HG03095 (cell line): Measurements from ENCODE around the gene EFEMP1.

Experiments
- ATAC-seq: cut with Tn5 transposase; IDR thresholded peaks from one replicate; pipeline ENCODE4 v1.9.1; 2021; ENCODE audit warnings: moderate library complexity; ENCODE audit not compliant: unreplicated experiment

The EFEMP1 gene, protein sequence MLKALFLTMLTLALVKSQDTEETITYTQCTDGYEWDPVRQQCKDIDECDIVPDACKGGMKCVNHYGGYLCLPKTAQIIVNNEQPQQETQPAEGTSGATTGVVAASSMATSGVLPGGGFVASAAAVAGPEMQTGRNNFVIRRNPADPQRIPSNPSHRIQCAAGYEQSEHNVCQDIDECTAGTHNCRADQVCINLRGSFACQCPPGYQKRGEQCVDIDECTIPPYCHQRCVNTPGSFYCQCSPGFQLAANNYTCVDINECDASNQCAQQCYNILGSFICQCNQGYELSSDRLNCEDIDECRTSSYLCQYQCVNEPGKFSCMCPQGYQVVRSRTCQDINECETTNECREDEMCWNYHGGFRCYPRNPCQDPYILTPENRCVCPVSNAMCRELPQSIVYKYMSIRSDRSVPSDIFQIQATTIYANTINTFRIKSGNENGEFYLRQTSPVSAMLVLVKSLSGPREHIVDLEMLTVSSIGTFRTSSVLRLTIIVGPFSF

DNA sequence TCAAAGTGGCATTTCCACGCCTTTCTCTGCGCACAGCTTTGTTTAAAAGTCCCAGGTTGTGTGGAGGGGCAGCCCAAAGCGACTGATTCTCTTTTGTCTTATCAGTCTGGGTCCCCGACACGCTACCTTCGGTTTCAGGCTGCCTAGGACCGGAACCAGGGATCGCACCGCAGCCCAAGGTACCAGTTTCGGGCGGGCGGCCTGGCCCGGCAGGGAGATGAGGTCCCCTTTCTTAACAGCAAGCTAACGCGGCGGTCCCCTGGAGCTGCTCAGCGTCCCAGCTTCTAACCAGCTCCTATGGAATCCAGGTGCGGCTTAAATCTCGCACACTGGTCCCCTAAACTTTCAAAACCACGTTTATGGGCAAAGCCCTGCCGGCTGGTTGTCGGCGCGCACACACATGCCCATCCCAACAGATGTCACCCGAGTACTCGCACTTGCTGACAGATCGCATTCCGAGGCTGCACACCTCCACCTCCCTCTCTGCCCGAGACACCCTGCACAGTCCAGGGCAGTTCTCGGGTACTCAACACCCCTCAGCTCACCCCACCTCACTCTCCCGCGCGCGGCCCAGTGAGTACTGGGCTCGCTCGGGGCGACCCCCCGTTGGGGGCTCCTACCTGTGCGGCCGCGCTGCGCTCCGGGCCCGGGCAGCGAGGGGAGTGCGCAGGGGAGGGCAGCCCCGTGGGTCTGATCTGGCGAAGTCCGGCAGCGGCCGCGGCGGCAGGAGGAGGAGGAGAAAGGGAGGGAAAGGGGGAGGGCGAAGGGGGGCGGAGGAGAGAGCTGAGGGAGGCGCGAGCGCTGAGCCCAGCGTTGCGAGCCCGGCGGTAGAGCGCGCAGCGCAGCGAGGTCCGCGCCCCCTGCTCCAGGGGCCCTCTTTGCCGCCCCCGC, at the start of gene EFEMP1:
TSS of gene EFEMP1 (minus strand) at position 692 of the 891 bp plus-strand sequence. CDS start 1,342 bp downstream, outside the sequence.
- no peak for ATAC-seq

DNA sequence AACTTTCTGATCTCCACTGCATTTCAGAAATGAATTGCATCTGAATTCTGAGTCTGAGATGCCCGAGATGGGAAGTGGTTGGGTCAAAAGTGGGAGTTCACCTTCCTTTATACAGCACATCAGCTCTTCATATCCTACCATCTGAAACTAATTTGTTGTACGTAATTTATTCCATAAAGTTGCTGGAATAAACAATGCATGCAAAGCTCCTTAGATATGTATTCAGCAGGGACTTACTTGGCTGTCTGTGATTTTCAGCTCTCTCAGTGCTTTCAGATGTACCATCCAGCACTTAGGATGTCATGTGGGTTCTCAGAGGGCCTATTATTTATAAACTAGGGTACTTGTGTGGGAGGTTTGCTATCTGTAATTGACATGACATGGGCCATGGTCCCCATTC, 46.9 kb upstream of the EFEMP1 start:
- no peak for ATAC-seq

DNA sequence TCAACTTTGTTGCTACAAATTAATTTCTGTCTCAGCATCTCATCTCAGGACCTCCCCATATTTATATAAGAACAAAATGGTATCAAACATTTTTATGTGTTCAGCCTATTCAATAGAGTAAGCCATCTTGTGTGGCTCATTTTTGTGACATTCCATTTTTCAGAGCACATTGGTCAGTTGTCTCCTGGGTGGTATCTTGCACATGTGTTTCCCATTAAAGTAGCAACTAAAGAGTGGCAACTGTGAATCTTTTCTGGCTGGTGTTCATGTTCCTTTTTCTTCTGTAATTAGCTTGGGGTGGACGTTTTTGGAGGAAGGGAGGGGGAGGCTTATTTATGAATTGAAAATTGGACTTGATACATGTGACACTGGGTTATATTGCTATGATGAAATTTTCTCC, 45.4 kb upstream of the EFEMP1 start:
- ATAC-seq, result no peak

DNA sequence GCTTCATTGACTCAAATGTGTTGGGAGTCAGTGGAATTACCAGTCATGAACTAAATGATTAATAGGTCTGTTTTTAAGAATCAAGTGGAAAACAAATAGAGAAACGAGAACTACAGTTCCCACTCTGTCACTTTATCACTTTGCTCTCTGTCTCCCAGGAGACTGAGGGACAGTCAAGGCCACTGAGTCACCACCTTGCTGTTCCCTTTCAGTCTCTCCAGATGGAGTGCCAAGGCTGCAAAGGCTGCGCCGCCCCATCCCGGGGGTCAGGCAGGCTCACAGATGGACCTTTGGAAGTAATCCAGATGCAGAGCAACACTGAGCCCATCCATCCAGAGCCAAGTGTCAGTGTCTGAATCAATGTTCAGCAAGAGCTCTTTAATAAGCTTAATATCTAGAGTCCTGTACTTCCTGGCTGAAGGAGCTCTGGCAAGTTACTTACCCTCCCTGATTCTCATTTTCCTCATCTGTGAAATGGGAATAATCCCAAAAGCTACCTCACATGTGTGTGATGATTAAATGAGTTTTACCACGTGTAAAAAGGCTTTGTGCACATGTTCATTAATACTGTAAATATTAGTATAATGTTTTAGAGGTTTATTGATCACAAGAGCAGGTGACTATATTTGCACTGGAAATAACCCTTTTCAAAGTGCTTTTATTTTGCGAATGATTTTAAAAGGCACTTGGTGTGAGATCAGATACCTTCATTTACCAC, 43.0 kb upstream of the EFEMP1 start:
- ATAC-seq, result no peak

DNA sequence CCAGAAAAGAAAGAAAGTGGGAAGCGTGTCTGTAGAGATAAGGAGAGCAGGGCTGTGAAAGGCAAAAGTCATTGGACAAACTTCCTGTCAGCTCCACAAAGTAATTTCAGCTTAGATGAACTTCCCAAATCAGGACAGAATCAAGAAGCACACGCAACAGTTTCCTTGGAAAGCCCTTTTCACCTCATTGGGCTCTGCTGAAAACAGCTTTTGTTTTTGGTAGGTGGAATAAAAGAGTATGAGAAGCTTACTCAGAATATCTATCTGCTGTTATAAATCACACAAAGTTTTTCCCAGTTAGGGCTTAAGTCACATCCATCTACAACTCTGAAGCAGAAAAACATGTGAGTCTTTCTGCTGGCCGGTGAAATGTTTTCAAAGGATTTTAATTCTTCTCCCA, 42.4 kb upstream of the EFEMP1 start:
- ATAC-seq, result no peak

DNA sequence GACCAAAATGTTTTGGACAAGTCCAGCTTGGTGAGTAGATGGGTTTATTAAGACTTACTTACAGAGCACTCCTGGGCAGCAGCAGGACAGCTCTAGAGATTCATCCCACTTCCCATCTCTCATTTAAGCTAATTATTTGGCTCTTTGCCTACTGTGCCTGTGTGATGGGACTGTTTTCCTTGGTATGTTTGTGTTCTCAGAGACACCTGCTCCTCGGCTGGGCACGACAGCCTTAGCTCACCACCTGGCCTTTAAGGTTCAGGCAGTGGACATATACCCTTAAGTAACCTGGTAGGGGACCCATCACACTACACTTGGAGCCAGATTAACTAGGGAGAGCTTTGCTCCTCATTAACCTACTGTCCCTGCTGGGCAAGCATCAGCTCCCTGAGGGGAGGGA, 41.7 kb upstream of the EFEMP1 start:
- no peak for ATAC-seq

DNA sequence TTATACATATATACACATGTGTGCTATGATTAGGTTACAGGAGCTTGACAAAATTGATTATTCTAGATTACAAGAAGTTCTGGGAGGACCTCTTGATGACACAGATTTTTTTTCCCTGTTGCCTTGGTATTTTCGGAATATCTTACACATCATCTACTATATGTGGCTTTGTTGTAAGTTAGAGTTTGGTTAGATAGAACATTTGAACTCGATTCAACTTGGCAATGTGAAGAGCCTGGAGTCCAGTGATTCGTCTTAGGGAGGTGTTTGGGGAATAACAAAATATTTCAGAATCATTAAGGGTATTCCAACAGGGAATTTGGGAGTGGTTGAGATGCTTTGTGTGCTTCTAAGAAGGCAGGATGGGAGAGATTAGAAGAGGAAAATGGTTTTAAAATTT, 39.3 kb upstream of the EFEMP1 start:
- no peak for ATAC-seq

DNA sequence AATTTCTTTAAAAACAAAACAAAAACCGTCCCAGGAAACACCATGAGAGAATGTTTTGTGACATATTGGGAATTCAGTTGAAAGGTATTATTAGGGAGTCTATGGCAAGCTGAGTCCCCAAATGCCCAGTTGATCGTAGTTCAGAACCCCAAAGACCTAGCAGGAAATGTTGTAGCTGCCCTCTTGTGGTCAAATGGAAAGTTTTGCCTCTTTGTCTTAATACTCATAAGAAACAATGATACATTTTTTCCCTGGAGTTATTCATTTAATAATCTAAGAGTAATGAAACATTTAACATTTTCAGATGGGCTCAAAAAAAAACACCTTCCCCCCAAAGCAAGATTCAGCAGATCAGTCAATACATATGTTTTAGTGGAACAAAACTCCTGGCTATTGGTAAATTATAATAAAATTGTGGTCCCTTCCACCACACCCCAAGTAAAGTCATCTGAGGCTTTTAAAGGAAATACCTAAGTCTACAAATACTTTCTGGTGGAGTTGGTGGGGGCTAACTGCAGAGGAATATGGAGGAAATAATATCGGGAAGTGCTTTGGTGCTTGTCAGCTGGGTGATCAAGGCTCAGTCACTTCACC, 37.8 kb upstream of the EFEMP1 start:
- no peak for ATAC-seq

DNA sequence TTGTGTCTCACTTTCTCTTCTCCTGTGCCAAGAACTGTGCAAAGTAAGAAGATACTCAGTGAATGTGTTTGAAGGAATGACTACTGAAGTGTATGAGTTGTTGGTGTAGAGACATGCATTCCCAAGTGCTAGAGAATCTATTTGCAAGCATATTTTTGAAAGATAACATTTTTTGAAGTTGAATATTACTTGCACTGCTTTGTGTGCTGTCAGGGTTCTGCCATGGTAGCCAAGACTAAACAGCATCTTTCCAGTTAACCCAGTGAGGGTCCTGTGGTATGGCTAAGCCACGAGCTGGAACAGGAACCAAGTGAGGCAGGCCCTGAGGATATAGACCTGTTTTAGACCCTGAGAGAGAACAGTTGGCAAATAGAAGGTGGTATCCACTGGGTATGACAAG, 35.2 kb upstream of the EFEMP1 start:
- ATAC-seq, result no peak

DNA sequence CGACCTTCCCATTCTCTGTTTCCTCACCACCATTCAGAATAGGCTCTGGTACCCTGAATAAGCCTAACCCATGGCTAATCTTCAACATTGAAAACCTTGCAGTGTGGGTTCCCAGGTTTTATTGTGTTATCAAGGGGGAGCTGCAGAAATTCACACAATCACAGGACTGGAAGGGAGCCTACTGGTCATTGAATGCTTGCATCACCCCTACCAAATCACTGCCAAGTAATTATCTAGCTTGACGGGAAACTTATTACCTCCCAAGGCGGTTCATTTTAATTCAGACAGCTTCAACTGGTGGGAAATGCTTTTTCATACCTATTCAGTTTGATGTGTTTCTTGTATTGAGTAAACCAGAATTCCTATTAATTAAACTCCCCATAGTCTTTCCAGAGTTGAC, 33.6 kb upstream of the EFEMP1 start:
- ATAC-seq, result no peak

DNA sequence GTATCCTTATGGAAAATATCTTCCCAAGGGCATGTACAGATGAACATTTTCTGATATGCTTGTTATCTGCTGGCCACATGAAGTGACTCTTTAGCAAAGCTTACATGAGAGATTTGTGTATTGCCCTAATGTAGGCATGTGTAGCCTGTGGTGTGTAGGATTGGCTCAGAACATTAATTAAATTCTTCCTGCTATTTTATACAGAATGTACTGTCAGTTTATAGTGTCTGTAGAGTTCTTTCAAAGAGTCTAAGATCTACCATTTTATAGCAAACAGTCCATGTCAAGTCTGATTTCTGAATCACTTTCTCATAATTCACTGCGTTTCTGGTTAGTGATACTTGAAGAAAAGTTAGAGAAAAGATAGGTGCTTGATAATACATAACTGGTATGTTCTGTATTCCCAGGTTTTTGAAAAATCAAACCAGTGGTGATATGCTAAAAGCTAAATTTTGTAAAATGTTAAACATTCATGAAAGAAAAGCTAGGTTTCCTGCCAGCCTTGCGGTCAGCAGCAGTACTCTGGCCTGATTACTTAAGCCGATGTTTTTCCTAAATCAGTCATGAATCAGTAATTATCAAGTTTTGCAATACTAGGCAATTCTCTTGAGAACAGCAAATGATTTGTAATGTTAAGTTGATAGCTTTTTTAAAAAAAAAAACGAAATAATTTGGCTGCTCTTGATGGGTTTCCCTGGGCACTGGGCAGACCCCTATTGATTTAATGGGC, 30.9 kb upstream of the EFEMP1 start:
- no peak for ATAC-seq

DNA sequence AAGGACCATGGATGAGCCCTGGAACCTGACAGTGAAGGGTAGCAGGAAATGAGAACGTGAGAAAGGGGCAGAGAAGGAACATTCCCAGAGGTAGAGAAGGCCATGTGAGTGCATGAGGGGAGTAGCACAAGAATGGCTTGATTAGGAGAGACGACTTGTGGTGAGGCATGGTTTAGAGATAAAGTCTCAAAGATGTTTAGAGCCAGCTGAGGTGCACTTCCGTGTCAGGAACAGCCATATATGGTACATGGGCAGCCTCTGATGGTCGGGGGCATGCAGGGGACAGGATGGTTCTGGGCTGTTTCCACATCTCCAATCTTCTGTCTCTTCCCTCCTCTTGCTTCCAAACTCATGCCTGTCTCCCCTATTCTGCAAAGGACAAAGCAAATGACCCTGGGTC, 28.8 kb upstream of the EFEMP1 start:
- ATAC-seq, result no peak

DNA sequence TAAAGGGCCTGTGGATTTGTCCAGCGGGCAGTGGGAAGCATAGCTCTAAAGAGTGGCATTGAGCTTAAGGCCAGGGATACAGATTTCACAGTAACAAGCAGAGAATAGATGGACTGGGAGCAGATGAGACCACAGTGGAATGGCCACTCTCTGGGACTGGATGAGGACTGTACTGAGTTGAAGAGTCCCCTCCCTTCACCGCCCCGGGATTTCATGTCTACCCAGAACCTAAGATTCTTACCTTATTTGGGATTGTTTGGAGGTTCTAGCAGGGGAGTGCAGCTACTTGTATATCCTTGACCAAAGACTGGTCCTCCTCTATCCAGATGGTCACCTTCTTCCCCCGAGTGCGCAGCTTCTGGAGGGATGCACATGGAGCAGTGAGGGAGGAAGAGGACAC, 28.0 kb upstream of the EFEMP1 start:
- no peak for ATAC-seq

DNA sequence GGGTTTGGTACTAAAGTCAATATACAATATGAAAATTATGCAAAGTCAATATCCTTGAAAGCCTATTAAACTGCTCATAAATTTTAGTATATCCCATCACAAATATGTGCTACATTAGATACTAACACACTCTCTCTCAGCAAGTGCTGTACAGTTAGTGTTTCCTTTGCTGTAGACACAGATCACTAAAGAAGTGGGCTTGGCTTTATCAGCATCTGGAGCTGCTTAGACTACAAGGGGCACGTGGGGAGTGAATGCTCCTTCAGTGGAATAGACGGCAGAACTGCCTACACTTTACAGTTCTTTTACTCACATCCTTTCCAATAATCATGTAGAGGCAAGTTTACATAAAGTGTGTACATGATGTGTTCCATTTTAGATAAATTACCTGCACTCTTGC, 26.0 kb upstream of the EFEMP1 start:
- no peak for ATAC-seq

DNA sequence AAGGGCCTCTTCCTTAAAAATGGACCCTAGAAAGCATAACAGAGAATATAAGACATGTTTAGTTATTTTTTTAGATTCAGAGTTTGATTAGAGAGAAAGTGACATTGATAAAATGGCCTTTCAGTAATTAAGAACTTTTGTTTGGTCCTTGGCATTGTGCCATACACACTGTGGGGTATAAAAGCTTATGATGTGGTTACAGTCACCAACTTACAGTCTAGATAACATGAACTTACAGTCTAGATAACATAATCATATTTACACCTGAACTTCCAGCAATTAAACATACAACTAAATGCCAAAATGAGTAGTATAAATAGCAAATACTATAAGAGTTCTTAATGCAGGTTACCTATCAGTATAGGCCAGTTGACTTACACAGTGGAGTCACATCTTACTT, 25.6 kb upstream of the EFEMP1 start:
- ATAC-seq, result no peak

DNA sequence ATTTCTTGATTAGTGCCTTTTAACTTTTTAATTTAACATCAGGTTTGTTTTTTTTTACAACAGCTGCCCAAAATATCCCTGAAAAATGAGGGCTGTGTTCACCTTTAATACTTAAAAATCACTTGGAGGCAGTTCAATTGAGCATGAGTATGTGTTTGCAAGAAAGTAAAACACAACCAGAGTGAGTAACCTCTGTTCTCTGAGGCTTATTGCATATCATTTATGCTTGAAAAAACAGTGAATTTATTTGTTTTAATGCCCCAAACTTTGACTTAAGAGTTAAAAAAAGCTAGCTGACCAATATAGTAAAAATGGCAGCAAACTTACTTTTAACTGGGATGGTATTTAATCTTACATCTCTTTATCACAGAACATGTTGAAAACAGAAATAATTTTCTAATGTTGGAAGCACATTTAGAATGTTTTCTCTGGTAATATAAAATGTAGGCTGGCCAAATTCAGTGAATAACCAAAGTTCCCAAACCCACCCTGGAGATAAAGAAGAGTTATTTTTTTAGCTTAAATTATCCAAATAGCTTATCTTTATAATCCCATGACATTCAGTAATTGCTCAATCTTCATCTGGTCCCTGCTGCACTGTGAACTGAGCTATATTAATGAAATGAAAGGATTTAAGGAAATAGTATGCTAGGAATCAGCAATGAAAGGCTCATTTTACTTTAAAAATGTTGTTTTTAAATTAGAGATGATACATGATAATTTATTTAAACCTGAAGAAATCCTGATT, 24.8 kb upstream of the EFEMP1 start:
- ATAC-seq, result no peak

DNA sequence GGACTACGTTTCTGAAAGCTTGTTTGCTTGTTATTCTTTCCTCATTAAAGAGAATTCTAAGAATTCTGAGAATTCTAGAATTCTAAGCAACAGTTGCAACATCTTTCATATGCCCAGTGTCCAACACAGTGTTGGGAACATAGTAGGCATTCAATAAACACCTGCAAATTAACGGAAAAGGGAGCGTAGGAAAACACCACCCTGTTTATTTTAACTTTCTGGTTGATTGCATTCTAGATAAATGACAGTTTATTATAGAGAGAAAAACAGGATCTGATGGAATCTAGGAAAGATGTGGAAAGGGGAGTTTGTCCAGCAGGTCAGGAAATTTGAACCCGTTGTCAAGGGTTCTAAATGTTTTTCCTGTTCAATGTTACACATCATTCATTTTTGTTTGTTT, 24.2 kb upstream of the EFEMP1 start:
- ATAC-seq, result no peak

DNA sequence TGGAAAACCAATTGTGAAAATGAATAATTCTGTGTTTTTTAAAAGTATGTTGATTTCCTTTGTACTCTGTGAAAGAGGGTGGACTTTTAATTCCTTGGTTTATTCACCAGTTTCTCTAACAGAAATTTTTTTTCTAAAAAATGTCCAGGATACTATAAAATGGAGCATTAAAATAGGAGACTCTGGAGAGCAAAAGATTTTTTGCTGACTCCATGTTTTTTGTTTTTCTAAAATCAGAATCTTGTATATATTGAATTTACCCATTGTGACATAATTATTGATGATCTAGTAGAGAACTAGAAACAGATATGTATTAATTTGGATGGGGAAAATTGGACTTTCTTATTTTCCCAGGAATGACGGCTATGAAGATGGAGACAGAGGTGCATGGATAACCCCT, 23.2 kb upstream of the EFEMP1 start:
- no peak for ATAC-seq

DNA sequence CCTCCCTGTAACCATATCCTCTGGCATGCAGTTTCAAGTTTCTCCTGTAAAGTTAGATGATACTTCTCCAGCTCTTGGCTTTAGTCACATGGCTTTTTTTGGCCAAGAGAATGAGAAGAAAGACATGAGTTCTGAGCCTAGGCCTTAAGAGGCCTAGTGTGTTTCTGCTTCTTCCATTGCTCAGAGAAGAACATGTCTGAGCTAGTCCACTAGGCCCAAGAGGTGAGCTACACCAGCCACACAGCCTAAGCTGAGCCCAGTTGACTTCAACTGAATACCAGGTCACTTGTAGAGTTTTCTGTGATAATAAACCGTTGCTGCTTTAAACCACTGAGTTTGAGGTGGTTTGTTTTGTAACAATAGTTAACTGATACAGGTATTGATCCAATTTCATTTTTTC, 19.9 kb upstream of the EFEMP1 start:
- no peak for ATAC-seq

DNA sequence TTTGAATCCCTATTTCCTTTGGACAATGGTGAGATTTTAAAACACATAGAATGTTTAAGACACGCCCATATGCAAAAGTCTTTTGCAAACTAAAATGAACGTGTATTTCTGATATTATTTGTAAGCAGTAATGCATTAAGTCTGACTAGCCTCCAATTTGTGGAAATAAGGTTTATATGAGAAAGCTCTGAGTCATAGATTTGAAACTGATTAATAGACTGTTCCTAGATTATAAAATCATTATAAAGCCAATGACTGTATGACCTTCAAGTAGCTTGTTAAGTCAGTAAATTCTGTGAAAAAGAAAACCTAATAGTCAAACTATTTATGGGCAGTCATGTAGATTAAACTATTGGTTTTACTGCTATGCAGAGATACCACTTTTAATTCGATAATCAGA, 12.8 kb upstream of the EFEMP1 start:
- no peak for ATAC-seq
